Left ventricle myocardium inferior (tissue), 1 donor: Measurements from ENCODE around the gene EYA2. TPM values are rescaled to one million over a fixed set of nuclear protein-coding genes. Genes with fewer than 3 reads are reported as not detected.

Experiments used
- DNase-seq: peaks from one replicate; pipeline ENCODE4 v3.0.0-alpha.2; 2020
- H3K27ac ChIP-seq: fragments of 200-600 bp; replicated peaks from 2 replicates; pipeline ENCODE4 v1.8.0; 2021
- H3K27me3 ChIP-seq: fragments of 200-600 bp; 2 replicates; pipeline ENCODE4 v1.8.0; 2021; ENCODE audit warnings: low read depth
- H3K36me3 ChIP-seq: fragments of 200-600 bp; 2 replicates; pipeline ENCODE4 v1.8.0; 2021
- H3K4me1 ChIP-seq: fragments of 200-600 bp; 2 replicates; pipeline ENCODE4 v1.8.0; 2021
- H3K4me3 ChIP-seq: fragments of 200-600 bp; 2 replicates; pipeline ENCODE4 v1.8.0; 2021; ENCODE audit warnings: mild to moderate bottlenecking, moderate library complexity
- H3K9me3 ChIP-seq: fragments of 200-600 bp; replicated peaks from 2 replicates; pipeline ENCODE4 v1.8.0; 2021
- intact Hi-C: fragments of 100-400 bp; cut with micrococcal nuclease; formaldehyde crosslinking; loops from one replicate; pipeline ENCODE4 v1.11.0; 2022
- total RNA-seq: library from RNA; stranded (reverse); fragmentation: NEBNext Ultra II Directional; extraction: Animal tissue kit (Norgen Biotek cat#: 25700); gene quantifications from one replicate; pipeline ENCODE4 v1.2.1, GENCODE V29; 2021
- TF ChIP-seq, protein P1 (sequence below): fragments of 200-600 bp; IDR thresholded peaks from 2 replicates; pipeline ENCODE4 v1.8.0; 2021; ENCODE audit warnings: antibody characterized with exemption, mild to moderate bottlenecking, borderline replicate concordance
- donor health status: DM: no; HTN: yes; CAD: no; lungs with severe emphysema.

EYA2 gene
- total RNA-seq, 1 donor from 2014 or later: 0.63 TPM

DNA sequence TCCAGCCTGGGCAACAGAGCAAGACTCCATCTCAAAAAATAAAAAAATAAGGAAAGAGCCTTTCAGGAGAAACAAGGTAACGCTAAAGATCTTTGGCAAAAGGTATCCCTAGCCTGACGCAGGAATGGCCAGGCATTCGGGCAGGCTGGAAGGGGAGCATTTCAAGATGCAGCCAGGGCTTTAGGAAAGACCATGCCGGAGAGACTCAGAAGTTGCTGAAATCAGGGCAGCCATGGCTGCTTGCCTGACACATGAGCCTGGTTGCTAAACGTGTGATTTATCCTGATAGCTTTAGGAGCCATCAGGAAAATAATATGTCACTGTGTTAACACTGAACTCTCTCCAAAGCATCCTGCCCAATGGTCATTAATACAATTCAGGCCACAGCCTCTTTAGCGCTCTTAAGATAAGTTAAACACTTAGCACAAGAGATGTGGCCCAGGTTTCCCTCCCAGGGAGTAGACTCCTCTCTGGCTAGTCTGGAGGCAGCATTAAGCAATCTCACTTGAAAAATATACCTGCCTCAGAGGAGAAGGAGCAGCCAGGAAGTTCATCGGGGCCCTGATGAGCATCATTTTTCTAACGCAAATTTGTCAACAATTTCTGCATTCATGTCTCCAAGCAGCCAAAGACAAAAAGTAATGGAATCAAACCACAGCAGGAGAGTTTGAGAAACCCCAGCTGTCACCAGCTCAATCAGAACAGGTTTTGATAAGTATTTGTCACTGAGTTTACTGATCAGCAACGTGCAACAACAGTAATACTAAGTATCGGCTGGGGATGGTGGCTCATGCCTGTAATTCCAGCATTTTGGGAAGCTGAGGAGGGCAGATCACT lies 261.9 kb downstream of the EYA2 start:
- no peaks in the 10 kb centered on the region for H3K9me3 ChIP-seq
- no peaks in the 10 kb centered on the region for H3K4me1 ChIP-seq
- no peak overlapping the region for H3K27ac ChIP-seq
- intact Hi-C loops: loop anchor here (10.0 kb wide), 1 partner anchor 402 kb away; no protein-coding TSS in a partner anchor
- H3K36me3 ChIP-seq: no peaks in the 10 kb centered on the region
- no peak overlapping the region for H3K4me3 ChIP-seq
- no peak for DNase-seq
- TF ChIP-seq, protein P1, sequence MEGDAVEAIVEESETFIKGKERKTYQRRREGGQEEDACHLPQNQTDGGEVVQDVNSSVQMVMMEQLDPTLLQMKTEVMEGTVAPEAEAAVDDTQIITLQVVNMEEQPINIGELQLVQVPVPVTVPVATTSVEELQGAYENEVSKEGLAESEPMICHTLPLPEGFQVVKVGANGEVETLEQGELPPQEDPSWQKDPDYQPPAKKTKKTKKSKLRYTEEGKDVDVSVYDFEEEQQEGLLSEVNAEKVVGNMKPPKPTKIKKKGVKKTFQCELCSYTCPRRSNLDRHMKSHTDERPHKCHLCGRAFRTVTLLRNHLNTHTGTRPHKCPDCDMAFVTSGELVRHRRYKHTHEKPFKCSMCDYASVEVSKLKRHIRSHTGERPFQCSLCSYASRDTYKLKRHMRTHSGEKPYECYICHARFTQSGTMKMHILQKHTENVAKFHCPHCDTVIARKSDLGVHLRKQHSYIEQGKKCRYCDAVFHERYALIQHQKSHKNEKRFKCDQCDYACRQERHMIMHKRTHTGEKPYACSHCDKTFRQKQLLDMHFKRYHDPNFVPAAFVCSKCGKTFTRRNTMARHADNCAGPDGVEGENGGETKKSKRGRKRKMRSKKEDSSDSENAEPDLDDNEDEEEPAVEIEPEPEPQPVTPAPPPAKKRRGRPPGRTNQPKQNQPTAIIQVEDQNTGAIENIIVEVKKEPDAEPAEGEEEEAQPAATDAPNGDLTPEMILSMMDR: no peak
- peaks cover 42% of the 10 kb centered on the region for H3K27me3 ChIP-seq

DNA sequence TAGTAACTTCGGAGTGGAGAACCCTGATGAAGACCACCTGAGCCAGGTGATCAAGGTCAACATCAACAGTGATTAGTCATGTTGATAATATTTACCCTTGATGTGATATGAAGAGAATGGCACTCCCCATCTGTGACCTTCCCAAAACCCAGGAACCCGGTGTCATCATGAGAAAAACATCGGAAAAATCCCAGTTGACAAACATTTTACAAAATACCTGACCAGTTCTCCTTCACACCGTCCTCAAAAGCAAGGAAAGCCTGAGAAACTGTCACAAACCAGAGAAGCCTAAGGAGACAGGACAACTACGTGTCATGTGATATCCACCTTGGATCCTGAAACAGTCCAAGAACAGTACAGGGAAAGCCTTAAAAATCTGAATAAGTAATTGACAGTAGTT lies 264.5 kb downstream of the EYA2 start:
- intact Hi-C loops: loop anchor here (10.0 kb wide), 1 partner anchor 404 kb away; no protein-coding TSS in a partner anchor
- H3K4me3 ChIP-seq: no peak overlapping the region

DNA sequence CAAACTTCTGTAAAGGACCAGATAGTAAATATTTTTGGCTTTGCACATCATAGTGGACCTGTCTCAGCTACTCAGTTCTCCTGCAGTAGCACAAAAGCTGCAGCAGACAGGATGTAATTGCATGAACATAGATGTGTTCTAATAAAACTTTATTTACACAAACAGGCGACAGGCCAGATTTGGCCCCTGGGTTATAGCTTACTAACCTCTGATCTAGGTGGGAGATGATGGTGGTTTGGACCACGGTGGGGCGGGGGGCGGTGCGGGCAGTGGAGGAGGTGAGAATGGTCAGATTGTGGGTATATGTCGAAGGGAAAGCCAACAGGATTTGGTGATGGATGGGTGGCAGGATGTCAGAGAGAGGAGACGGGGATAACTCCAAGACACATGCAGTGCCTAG lies 265.6 kb downstream of the EYA2 start:
- TF ChIP-seq, protein P1: no peak
- H3K27me3 ChIP-seq: peaks cover 15% of the 10 kb centered on the region
- no peaks in the 10 kb centered on the region for H3K4me1 ChIP-seq
- no peak overlapping the region for H3K4me3 ChIP-seq
- H3K9me3 ChIP-seq: no peaks in the 10 kb centered on the region
- H3K36me3 ChIP-seq: no peaks in the 10 kb centered on the region
- intact Hi-C loops: no loop called here
- no peak for DNase-seq
- H3K27ac ChIP-seq: no peak overlapping the region

More for the DNA sequence above, 264.5 kb downstream of the EYA2 start:
- Histone ChIP-seq H3K36me3 (no peaks in the 10 kb centered on the region), H3K4me1 (no peaks in the 10 kb centered on the region), H3K27me3 (peaks cover 23% of the 10 kb centered on the region), H3K27ac (no peak overlapping the region), H3K9me3 (no peaks in the 10 kb centered on the region)
- DNase-seq: no peak
- TF ChIP-seq, protein P1: no peak

DNA sequence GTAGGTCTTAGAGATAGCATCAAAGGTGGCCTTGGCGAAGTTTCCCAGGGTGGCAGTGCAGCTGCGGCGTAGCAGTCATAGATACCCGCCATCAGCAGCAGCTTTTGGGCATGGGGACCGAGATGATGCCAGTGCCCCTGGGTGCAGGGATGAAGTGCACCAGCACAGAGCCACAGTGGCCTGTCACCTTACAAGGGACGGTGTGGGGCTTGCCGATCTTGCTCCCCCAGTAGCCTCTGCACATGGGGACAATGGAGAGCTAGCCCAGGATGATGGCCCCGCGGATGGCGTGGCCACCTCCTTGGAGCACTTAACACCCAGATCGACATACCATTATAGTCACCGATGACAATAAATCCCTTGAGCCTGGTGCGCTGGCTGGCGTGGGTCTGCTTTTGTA lies 266.3 kb downstream of the EYA2 start:
- DNase-seq: no peak
- no peak overlapping the region for H3K27ac ChIP-seq
- H3K4me1 ChIP-seq: no peaks in the 10 kb centered on the region
- H3K36me3 ChIP-seq: no peaks in the 10 kb centered on the region
- intact Hi-C loops: no loop called here
- no peak overlapping the region for H3K4me3 ChIP-seq
- peaks cover 10% of the 10 kb centered on the region for H3K27me3 ChIP-seq
- TF ChIP-seq, protein P1: no peak
- no peaks in the 10 kb centered on the region for H3K9me3 ChIP-seq

DNA sequence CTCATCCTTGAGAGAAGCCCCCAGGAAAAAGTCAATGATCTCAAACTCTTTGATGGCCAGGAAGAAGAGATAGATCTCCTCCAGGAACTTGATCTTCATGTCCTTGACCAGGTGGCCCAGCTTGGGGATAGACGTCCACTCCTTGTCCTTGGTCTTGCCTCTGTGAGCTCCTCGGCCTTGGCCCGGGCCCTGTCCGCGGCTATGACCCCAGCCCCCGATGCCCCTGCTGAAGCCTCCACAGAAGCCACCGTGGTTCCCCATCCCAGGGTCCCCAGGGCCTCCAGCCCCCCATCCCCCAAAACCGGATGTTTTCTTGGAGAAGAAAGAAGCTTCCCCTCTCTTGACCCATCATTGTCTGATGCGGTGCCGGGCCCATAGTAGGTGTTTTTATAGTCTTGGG lies 266.8 kb downstream of the EYA2 start:
- no peak overlapping the region for H3K4me3 ChIP-seq
- DNase-seq: no peak
- H3K4me1 ChIP-seq: no peaks in the 10 kb centered on the region
- H3K27ac ChIP-seq: no peak overlapping the region
- peaks cover 10% of the 10 kb centered on the region for H3K27me3 ChIP-seq
- H3K36me3 ChIP-seq: no peaks in the 10 kb centered on the region
- TF ChIP-seq, protein P1: no peak
- intact Hi-C loops: no loop called here
- H3K9me3 ChIP-seq: no peaks in the 10 kb centered on the region
